GDM1 (cell line): ENCODE measurements around the gene ZNF593OS.

Experiments
- DNase-seq: peaks from one replicate; lab custom pipeline; 2025; lab: John Stamatoyannopoulos, UW

The ZNF593OS gene

DNA sequence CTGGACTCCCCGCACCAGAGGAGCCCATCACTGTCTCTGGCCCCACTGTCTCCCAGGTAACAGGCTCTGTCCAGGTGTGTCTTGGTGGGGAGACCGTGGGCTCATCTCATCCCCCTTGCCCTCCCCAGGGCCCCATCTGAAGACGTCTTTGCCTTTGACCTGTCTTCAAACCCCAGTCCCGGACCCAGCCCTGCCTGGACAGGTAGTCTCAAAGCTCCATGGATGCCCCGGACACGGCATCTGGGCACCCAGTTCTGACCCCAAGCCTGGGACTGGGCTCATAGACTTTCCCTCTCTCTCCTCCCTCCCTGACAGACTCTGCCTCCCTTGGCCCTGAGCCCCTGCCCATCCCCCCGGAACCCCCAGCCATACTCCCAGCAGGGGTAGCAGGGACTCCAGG is 12.5 kb upstream of the ZNF593OS start:
- no peak for DNase-seq

DNA sequence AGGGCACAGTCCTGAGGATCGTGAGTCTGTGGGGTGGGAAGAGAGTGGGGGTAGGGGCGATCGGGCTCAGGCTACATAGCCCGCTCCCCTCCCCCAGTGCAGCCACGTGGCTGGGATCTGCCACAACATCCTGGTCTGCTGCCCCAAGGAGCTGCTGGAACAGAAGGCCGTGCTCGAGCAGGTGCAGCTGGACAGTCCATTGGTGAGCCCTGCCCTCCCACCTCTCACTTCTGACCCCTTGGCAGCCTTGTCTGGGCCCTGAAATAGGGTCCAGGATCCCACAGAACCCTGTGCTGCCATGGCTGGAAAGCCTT is 10.7 kb upstream of the ZNF593OS start:
- DNase-seq, result no peak

- no peak for DNase-seq
These were observed 10.2 kb upstream of the ZNF593OS start for GRCh38 chr1:26181586-26182382.

DNA sequence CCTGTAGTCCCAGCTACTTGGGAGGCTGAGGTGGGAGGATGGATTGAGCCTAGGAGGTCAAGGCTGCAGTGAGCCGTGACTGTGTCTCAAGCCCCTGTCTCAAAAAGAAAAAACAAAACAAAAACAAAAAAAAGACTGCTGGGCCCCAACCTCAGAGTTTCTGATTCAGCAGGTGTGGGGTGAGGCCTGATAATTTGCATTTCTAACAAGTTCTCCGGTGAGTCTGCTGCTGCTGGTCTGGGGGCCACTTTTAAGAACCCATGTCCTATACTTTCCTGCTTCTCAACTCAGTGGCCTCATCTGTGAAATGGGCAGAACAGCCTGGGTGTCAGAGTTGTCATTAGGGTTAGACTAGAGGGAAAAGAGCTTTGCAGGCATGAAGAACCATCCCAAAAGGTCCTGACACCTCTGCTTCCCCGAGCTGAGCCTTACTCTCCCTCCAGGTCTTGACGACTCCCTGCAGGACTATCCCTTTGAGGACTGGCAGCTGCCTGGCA is 8.4 kb upstream of the ZNF593OS start:
- no peak for DNase-seq

GRCh38 chr1:26177182-26177684 is 5.6 kb upstream of the ZNF593OS start, which contains the start of gene CNKSR1:
CNKSR1 (plus strand) TSS chr1:26177491; CDS start chr1:26177548, 57 bp downstream.
- no peak for DNase-seq

- DNase-seq, result no peak
These were observed 3.7 kb upstream of the ZNF593OS start for GRCh38 chr1:26175346-26175745.

DNA sequence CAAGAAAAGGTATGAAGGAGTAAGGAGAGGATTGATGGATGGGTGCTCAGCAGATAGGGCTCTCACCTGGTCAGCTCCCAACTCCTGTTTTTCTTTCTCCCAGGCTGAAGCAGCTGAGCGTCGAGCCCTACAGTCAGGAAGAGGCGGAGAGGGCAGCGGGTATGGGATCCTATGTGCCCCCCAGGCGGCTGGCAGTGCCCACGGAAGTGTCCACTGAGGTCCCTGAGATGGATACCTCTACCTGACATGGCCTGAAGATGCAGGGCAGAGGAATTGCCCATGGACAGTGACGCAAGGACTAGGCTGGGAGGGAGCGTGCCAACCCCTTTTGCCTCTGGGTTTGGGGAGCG is 1.2 kb downstream of the ZNF593OS start:
- DNase-seq, result no peak

GRCh38 chr1:26169669-26170471 is 1.8 kb downstream of the ZNF593OS start, which contains the start of gene ZNF593:
ZNF593 (plus strand) TSS chr1:26169908; CDS start chr1:26169984, 76 bp downstream.
- DNase-seq, result peak; percentile 89

- DNase-seq, result no peak
These were observed 2.5 kb downstream of the ZNF593OS start for GRCh38 chr1:26169198-26169554.

DNA sequence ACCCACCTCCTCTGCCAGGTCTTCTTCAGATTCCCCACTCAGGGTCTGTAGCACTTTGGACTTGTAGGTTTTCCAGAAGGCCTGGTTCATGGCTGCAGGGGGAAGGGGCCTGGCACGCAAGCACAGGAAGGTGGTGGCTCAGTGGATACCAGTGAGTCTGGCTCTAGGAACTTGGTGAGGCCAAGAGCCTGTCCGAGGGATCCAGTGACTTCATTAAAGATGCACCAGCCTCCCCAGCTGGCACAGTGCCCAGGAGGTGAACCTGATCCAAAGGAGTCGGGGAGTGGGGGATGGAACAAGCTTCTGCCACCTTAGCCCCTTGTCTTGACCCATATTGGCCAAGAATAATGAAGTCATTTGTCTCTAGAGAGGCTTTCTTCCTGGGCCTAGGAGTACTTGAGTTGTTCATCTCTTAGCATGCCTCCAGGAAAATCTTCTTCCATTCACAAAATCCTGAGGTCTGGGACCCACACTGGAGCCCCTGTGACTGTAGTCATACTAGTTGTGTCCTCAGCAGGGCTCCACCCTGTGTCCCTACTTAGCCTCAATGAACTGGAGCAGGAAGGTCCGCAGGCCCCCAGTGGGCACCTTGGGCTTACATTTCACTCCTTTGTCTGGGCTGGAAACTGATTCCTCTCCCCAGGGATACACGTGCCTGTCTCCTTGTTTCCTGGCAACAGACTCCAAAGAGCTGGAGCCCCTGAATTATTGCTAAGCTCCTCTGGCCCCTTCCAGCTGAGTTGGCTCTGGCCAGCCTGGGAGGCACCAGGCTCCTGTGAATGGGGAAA is 3.0 kb downstream of the ZNF593OS start, which contains the start of gene C1orf232:
Gene C1orf232 (minus strand): TSS at position 554 of the 788 bp plus-strand sequence. CDS start 464 bp downstream, at position 90.
- no peak for DNase-seq

DNA sequence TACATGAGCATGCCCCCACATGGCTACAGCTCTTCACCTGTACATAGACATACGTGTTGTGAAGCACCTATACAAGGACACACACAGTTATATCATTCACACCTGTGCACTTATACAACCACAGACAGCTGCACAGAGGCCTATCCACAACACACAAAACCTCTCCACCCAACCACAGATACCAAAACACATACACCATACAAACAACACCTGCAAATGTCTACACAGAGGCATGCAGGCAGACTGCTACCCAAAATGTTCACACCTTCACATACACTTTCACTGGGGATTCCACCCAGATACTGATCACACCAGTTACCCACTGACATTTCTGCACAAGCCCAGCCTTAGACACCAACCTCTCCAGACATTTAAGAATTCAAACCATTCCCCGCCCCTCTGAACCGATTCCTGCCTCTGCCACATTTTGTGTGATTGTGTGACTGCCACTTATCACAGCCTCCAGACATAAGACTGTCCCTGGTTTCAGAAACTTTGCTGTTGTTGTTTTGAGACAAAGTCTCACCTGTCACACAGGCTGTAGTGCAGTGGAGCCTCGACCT is 4.8 kb downstream of the ZNF593OS start:
- DNase-seq, result no peak

DNA sequence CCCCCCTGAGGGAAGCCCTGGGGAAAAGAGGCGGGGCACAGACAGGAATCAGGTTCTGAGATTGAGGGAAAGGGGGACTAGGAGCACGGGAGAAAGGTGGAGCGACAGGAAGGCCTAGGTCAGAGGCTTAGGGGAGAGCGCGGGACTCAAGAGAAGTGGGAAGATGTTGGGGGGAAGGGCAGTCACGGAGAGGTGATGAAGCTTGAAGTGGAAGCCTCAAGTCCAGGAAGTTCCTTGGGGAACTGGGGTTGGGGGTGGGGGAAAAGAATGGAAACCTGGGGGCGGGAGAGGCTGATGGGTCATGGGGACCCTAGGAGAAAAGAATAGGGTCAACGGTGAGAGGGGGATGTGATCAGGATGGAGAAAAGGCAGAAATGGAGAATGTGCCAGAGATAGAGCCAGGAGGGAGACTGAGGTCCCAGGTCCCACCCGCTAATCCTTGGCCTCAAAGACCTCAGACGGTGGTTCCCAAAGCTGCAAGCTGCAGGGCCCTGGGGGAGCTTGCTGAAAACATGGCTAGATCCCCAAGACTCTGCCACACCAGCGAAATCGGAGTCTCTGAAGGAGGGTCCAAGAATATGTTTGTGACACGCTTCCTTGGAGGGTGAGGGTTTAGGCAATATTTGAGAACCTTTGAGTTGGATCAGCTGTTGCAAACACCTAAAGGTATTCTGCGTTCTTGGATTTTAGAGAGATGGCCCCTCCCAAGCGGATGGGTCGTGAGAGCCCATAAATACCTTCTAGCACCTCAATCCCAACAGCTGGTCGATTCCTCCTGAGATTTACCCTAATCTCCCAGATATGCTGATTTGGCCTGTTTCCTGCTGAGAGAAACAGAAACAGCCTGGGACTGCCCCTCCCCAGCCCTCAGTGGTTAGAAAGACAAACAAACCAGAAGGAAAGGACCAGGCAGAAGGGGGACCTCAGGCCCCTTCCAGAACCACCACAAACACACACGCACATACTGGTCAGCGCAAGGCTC is 6.5 kb downstream of the ZNF593OS start:
- DNase-seq, result peak; percentile 15

DNA sequence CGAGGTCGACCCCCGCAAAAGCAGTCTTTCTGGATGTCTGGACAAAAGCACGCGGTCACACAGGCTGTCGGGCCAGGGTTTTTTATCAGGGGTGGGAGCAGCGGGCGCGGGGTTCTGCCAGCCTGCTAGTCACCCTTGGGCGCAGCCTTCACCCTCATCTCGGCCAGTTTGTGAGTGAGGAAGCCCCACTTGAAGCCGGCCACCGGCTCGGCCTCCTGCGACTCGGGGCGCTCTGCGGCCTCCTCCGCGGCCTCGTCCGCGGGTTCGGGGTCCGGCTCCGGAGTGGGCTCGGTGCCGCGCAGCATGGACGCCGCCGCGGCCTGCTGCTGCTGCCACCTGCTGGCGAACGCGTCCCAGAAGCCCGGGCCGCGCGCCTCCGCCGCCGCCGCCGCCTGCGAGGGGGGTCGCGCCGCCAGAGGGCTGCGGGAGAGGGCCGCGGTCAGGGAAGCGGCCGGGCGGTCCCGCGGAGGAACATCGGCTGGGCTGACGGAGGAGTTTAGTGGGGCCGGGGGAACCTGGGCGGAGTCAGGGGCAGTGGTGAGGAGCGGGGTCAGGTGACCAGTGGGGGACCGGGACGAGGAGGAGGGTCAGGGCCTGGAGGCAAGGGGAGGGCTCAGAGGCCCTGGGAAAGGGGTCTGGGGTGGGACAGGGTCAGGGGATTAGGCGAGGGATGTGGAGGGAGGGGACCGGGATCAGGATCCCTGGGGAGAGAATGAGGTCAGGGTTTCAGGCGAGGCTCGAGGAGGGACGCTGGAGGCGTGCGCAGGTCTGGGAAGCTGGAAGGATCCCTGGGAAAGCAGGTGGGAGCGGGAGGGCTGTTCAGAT is 7.4 kb downstream of the ZNF593OS start:
- DNase-seq, result no peak

GRCh38 chr1:26163684-26164035 is 8.0 kb downstream of the ZNF593OS start:
- no peak for DNase-seq

DNA sequence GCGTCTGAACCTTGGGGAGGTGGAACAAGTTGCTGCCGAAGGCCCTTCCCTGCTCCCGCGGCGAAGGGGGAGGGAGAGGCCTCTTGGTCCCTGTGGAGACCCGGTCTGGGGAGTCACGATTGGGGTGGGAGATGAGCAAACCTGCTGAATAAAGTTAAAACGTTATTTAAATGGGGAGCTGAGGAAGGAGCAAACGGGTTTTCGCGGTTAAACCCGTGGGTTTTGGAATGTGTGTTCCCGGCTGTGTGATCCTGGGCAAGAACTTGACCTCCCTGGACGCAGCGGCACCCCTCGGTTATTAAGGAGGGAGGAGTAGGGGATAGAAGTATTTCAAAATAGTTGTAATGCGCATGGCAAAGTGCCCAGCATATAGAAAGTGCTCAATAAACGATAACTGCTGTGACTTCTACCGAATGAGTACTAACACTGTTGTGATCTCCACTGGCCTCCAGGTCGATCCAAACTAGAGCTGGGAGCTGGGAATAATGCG is 9.4 kb downstream of the ZNF593OS start:
- no peak for DNase-seq

DNA sequence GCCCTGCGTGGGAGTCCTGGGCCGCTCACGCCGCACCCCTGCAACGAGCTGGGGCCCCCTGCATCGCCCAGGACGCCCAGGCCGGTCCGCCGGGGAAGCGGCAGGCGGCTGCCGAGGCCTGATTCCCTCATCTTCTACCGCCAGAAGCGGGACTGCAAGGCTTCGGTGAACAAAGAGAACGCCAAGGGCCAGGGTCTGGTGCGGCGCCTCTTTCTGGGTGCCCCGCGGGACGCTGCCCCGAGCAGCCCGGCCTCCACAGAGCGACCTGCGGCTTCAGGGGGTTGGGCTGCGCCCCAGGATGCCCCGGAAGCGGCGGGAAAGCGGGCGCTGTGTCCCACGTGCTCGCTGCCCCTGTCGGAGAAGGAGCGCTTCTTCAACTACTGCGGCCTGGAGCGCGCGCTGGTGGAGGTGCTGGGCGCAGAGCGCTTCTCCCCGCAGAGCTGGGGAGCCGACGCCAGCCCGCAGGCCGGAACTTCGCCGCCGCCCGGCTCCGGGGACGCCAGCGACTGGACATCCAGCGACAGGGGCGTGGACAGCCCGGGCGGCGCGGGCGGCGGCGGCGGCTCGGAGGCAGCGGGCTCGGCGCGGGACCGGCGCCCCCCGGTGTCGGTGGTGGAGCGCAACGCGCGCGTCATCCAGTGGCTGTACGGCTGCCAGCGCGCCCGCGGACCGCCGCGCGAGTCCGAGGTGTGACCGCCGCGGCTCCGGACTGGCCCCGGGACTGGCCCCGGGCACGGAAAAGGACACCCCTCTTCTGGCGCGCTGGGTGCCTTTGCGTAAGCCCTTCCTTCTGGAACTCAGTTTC is 10.0 kb downstream of the ZNF593OS start:
- no peak for DNase-seq

DNA sequence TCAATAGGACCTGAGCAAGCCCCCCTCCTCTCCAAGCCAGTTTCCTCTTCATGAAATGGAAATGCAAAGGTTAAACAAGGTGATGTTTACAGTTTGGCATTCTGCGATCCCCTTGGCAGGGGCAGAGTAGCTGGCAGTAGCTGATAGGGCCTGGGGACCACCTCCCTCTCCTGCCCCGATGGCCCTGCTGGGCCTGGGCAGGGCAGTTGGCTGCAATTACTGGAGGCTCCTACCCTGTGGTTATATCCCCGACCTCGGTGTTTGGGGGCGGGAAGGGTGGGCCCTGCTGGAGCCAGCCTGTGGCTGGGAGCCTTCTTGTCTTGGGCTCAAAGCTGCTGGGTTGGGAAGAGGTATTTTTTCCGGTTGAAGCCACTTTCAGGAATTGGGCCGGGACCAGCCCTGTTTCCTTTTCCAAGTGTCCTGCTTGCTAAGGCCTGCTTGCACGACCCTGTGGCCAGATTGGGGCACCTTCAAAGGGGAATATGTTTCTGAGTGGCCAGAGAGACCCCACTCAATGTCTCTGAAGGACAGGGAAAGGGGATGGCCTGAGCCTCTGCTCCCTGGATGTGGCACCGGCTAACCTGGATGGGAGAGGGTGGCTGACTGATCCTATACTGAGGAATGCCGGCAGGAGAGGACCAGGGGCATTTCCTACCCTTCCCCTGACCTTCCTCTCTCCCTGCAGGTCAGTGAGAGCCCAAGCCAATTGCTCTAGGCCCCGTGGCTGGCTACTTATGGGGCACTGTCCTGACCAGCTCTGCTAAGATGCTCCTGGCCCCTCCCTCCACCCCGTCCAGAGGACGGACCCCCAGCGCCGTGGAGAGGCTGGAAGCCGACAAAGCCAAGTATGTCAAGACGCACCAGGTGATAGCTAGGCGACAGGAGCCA is 10.9 kb downstream of the ZNF593OS start:
- no peak for DNase-seq

- DNase-seq, result no peak
These were observed 11.9 kb downstream of the ZNF593OS start for GRCh38 chr1:26159743-26160039.
